ENCODE measurements around the gene ADI1. TPM values are rescaled to one million over a fixed set of nuclear protein-coding genes. Genes with fewer than 3 reads are reported as not detected.

Gene ADI1
- polyA plus RNA-seq, 1 of the 3 experiments (the other 2 are of a cell fraction): 67.2 TPM

- DNase-seq: no peak
- H3F3A ChIP-seq (replicated peaks; ENCODE audit: insufficient read depth): peaks cover 7% of the 10 kb centered on the region
- no peaks in the 10 kb centered on the region for H3K79me2 ChIP-seq (ENCODE audit: insufficient read depth)
- ChIA-PET POLR2A (no interaction called here), CTCF (interaction anchor here (1.0 to 9.4 kb wide), 5 partner anchors 12 to 1609 kb away, joined by 3 to 132 read pairs (median 27); no protein-coding TSS in a partner anchor)
- WGBS (ENCODE audit: low lambda C conversion rate): 96% methylated on average over 21 of the region's 21 CpGs
- no peak overlapping the region for H3K9ac ChIP-seq
- TF ChIP-seq FOXM1 (IDR thresholded peaks at IDR 0.05; ENCODE audit: low read depth): no peak
- no peak for TF ChIP-seq RAD21 (IDR thresholded peaks at IDR 0.05; ENCODE audit: low read length)
- no peak for TF ChIP-seq RXRA (IDR thresholded peaks at IDR 0.05; ENCODE audit: borderline replicate concordance, low read depth)
- TF ChIP-seq GATA2 (CRISPR knock-in tag; IDR thresholded peaks at IDR 0.05): no peak
- TF ChIP-seq SMC3 (IDR thresholded peaks at IDR 0.05; ENCODE audit: low read depth, low read length): no peak
- TF ChIP-seq RCOR1 (IDR thresholded peaks at IDR 0.05; ENCODE audit: low read length): no peak
- no peak for TF ChIP-seq CHD2 (IDR thresholded peaks at IDR 0.05; ENCODE audit: low read length, partially characterized antibody)
- TF ChIP-seq FOSL2 (IDR thresholded peaks at IDR 0.05; ENCODE audit: borderline replicate concordance, low read depth): no peak
- TF ChIP-seq MEF2A (IDR thresholded peaks at IDR 0.05; ENCODE audit: borderline replicate concordance, low read depth): no peak
- no peak for TF ChIP-seq IRF3 (IDR thresholded peaks at IDR 0.05; ENCODE audit: low read depth, low read length)
- TF ChIP-seq PBX3 (IDR thresholded peaks at IDR 0.05): no peak
- no peak for TF ChIP-seq CTCF (IDR thresholded peaks at IDR 0.05)
- TF ChIP-seq TCF12 (IDR thresholded peaks at IDR 0.05): no peak
- TF ChIP-seq MXI1 (IDR thresholded peaks at IDR 0.05; ENCODE audit: low read depth, low read length): no peak
- TF ChIP-seq RFX5 (IDR thresholded peaks at IDR 0.05; ENCODE audit: low read length): no peak
- TF ChIP-seq JUND (IDR thresholded peaks at IDR 0.05): no peak
- TF ChIP-seq FOXJ3 (CRISPR knock-in tag; IDR thresholded peaks at IDR 0.05): no peak
- no peak for TF ChIP-seq REST (IDR thresholded peaks at IDR 0.05; ENCODE audit: low read depth, low read length)
- TF ChIP-seq EZH2phosphoT487 (IDR thresholded peaks at IDR 0.05; ENCODE audit: borderline replicate concordance, low read depth): no peak
- no peak for TF ChIP-seq YY1 (IDR thresholded peaks at IDR 0.05; ENCODE audit: low read depth)
- H3K27me3 ChIP-seq (ENCODE audit: insufficient read depth): no peaks in the 10 kb centered on the region
- no peak overlapping the region for H2AFZ ChIP-seq (ENCODE audit: low read depth)
- H4K20me1 ChIP-seq (ENCODE audit: insufficient read depth): no peaks in the 10 kb centered on the region
- peaks cover 15 to 59% of the 10 kb centered on the region in 2 experiments for H3K36me3 ChIP-seq (replicated peaks in 1 of 2; ENCODE audit: control insufficient read depth in 1 of 2, insufficient read depth in 2 of 2, low read length in 1 of 2)
- no peak overlapping the region for H3K4me2 ChIP-seq
- no peaks in the 10 kb centered on the region for H3K9me3 ChIP-seq
- peaks cover 5 to 17% of the 10 kb centered on the region in 2 experiments; a peak in 3 of 4 replicates for H3K4me1 ChIP-seq (ENCODE audit: control insufficient read depth in 1 of 2, insufficient read depth in 2 of 2, low read depth in 1 of 2, low read length in 1 of 2)
- peak overlapping the region in 1 of 2 experiments; percentile 77; a peak in 2 of 4 replicates for H3K27ac ChIP-seq (ENCODE audit: low read depth in 2 of 2, low read length in 1 of 2)
- H3K9me2 ChIP-seq: no peaks in the 10 kb centered on the region
- H3K4me3 ChIP-seq (ENCODE audit: low read depth in 2 of 2, low read length in 1 of 2): no peak overlapping the region
Measured at GRCh38 chr2:3464401-3465005, 54.8 kb downstream of the ADI1 start.

Data from SK-N-SH (cell line).